Stimulated activated CD8-positive, alpha-beta memory T cell treated with anti-CD3 and anti-CD28 coated beads, Interleukin-7, amount 100 ng/mL, for 24 hours (primary cell): ENCODE results near the gene RAD1.

ENCODE experiments used
- DNase-seq: peaks from one replicate; pipeline ENCODE4 v3.0.0-alpha.2; 2020; ENCODE audit warnings: low read depth

The RAD1 gene

GRCh38 chr5:34863946-34864345 lies 51.4 kb downstream of the RAD1 start:
- DNase-seq = no peak

- DNase-seq = no peak
These were observed 56.1 kb downstream of the RAD1 start for GRCh38 chr5:34859253-34859652.

GRCh38 chr5:34858790-34859189 lies 56.5 kb downstream of the RAD1 start:
- DNase-seq = no peak

- DNase-seq = no peak
These were observed 57.4 kb downstream of the RAD1 start for GRCh38 chr5:34857894-34858293.

- DNase-seq = no peak
These were observed 58.1 kb downstream of the RAD1 start for GRCh38 chr5:34857161-34857560.
